ELR (cell line): ENCODE results near the gene LCK.
A peak's percentile ranks its signal among the peaks of the same experiment; 100 is the strongest.

Experiments used
- DNase-seq: peaks from one replicate; pipeline ENCODE4 v3.0.0-alpha.2; 2015; ENCODE audit warnings: low read depth

Gene LCK

GRCh38 chr1:32250893-32251716 lies at the start of gene LCK:
Gene LCK (plus strand): TSS chr1:32251265. CDS start chr1:32274330, 23,065 bp downstream.
- no peak for DNase-seq

GRCh38 chr1:32204943-32205361 lies 46.1 kb upstream of the LCK start:
- DNase-seq = no peak

GRCh38 chr1:32205401-32206370 lies 45.4 kb upstream of the LCK start, which contains the start of gene IQCC:
Gene IQCC (plus strand): TSS chr1:32205671. CDS start chr1:32205682, 11 bp downstream.
- DNase-seq = peak; percentile 88

- no peak for DNase-seq
These were observed 42.6 kb upstream of the LCK start for GRCh38 chr1:32208469-32208868.

- peak; percentile 54 for DNase-seq
These were observed 42.2 kb upstream of the LCK start, which contains the start of gene DCDC2B for GRCh38 chr1:32208891-32209328. Gene DCDC2B (plus strand): TSS chr1:32209089. CDS start chr1:32209094, 5 bp downstream.

- DNase-seq = peak; percentile 81
These were observed 35.2 kb upstream of the LCK start for GRCh38 chr1:32215629-32216480.

- DNase-seq = no peak
These were observed 34.5 kb upstream of the LCK start for GRCh38 chr1:32216566-32216965.

- no peak for DNase-seq
These were observed 32.0 kb upstream of the LCK start for GRCh38 chr1:32219022-32219421.

GRCh38 chr1:32220746-32221580 lies 30.1 kb upstream of the LCK start:
- no peak for DNase-seq

GRCh38 chr1:32221581-32221979 lies 29.5 kb upstream of the LCK start:
- DNase-seq = no peak

GRCh38 chr1:32221980-32222755 lies 28.9 kb upstream of the LCK start, which contains the start of the genes EIF3I and TMEM234:
Gene EIF3I (plus strand): TSS chr1:32222407. CDS start chr1:32222442, 35 bp downstream.
Gene TMEM234 (minus strand): TSS chr1:32222353. CDS start chr1:32222322, 31 bp downstream.
- DNase-seq = peak; percentile 96

- DNase-seq = no peak
These were observed 27.4 kb upstream of the LCK start for GRCh38 chr1:32223683-32224082.

- no peak for DNase-seq
These were observed 26.8 kb upstream of the LCK start for GRCh38 chr1:32224285-32224684.

- DNase-seq = peak; percentile 30
These were observed 22.3 kb upstream of the LCK start for GRCh38 chr1:32228771-32229170.

- no peak for DNase-seq
These were observed 19.1 kb upstream of the LCK start for GRCh38 chr1:32231843-32232432.

- DNase-seq = no peak
These were observed 18.3 kb upstream of the LCK start for GRCh38 chr1:32232558-32233304.

- no peak for DNase-seq
These were observed 16.3 kb upstream of the LCK start for GRCh38 chr1:32234792-32235191.

GRCh38 chr1:32239337-32239736 lies 11.7 kb upstream of the LCK start:
- no peak for DNase-seq

GRCh38 chr1:32239790-32240139 lies 11.3 kb upstream of the LCK start:
- DNase-seq = no peak
